Subcutaneous adipose tissue (tissue), 4 donors: ENCODE results near the gene FREM1. TPM values are rescaled to one million over a fixed set of nuclear protein-coding genes. Genes with fewer than 3 reads are reported as not detected.

Experiments used
- CTCF ChIP-seq: fragments of 450-650 bp; IDR thresholded peaks from one replicate; pipeline ENCODE4 v1.5.1; 2016; ENCODE audit warnings: low read depth, mild to moderate bottlenecking, control low read depth, antibody characterized with exemption, moderate library complexity
- total RNA-seq, 4 donors: library from RNA; depleted of rRNA; stranded (reverse); fragments of >200 nt; gene quantifications; one replicate each; pipeline ENCODE4 v1.1.0, GENCODE V29; 2016

FREM1 gene
- total RNA-seq, 4 donors from 2014 or later = 3.2 to 14.5 (median 10.0) TPM

GRCh38 chr9:14909181-14909580, 1.0 kb downstream of the FREM1 start:
- no peak for TF ChIP-seq CTCF

- TF ChIP-seq CTCF = no peak
Observed at GRCh38 chr9:14908295-14909180, 1.7 kb downstream of the FREM1 start.

- no peak for TF ChIP-seq CTCF
Observed at GRCh38 chr9:14907696-14908095, 2.5 kb downstream of the FREM1 start.

- TF ChIP-seq CTCF = no peak
Observed at GRCh38 chr9:14907360-14907685, 2.9 kb downstream of the FREM1 start.

- no peak for TF ChIP-seq CTCF
Observed at GRCh38 chr9:14906644-14907359, 3.4 kb downstream of the FREM1 start.

GRCh38 chr9:14906000-14906399, 4.2 kb downstream of the FREM1 start:
- TF ChIP-seq CTCF = no peak

- no peak for TF ChIP-seq CTCF
Observed at GRCh38 chr9:14903040-14903439, 7.2 kb downstream of the FREM1 start.
